Measurements from ENCODE around the gene CD200. TPM values are rescaled to one million over a fixed set of nuclear protein-coding genes. Genes with fewer than 3 reads are reported as not detected.

CD200 gene
- total RNA-seq, 4 donors from 2014 or later = 0.27 to 0.76 (median 0.36) TPM

DNA sequence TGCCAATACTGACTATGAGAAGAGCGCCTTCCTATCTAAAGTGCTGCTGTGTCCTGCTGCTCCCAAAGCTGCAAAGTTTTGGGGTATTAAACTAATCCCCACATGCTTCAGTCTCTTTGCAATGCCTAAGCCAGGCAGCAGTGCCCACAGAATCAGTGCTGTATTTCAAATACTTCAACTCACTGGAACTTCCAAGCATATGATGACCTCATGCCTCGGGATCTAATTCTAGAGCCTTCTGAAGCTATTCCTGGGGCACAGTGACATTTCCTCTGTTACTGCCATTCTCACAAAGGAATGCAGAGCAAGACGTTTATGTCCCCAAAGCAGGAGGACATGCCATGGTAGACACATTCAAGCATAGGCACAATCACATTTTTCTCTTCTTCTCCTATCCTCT lies 78.5 kb downstream of the CD200 start:
- H3K27me3 ChIP-seq = no peaks in the 10 kb centered on the region
- H3K36me3 ChIP-seq = no peaks in the 10 kb centered on the region
- H3K9me3 ChIP-seq = no peaks in the 10 kb centered on the region
- intact Hi-C loops (cut with DNase I; ENCODE audit: low total_unique reads) = no loop called here
- in situ Hi-C loops (cut with MboI; ENCODE audit: low sequenced_read_pairs in 4 of 4) = no loop called here
- no peak overlapping the region for H3K4me3 ChIP-seq
- no peak overlapping the region for H3K27ac ChIP-seq
- ATAC-seq = no peak
- TF ChIP-seq, protein P1, sequence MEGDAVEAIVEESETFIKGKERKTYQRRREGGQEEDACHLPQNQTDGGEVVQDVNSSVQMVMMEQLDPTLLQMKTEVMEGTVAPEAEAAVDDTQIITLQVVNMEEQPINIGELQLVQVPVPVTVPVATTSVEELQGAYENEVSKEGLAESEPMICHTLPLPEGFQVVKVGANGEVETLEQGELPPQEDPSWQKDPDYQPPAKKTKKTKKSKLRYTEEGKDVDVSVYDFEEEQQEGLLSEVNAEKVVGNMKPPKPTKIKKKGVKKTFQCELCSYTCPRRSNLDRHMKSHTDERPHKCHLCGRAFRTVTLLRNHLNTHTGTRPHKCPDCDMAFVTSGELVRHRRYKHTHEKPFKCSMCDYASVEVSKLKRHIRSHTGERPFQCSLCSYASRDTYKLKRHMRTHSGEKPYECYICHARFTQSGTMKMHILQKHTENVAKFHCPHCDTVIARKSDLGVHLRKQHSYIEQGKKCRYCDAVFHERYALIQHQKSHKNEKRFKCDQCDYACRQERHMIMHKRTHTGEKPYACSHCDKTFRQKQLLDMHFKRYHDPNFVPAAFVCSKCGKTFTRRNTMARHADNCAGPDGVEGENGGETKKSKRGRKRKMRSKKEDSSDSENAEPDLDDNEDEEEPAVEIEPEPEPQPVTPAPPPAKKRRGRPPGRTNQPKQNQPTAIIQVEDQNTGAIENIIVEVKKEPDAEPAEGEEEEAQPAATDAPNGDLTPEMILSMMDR (IDR thresholded peaks at IDR 0.05 in 4 of 5, conservative IDR thresholded peaks at IDR 0.05 in 1 of 5) = no peak
- no peak for TF ChIP-seq POLR2A (IDR thresholded peaks at IDR 0.05)
- no peaks in the 10 kb centered on the region for H3K4me1 ChIP-seq
- no peak for DNase-seq

Other genes with a start within 250 kb of the CD200 start
- 1 to 10 TPM in 1 of 4 donors, under 1 TPM in 3; 0.39 to 1.1 (median 0.82) TPM for gene C3orf52, start 246.8 kb upstream of the CD200 start, total RNA-seq
- gene GCSAM, start 199.9 kb upstream of the CD200 start, total RNA-seq = not detected
- gene SLC9C1, start 38.9 kb upstream of the CD200 start, total RNA-seq = not detected
- gene BTLA, start 166.3 kb downstream of the CD200 start, total RNA-seq = not detected
- 10 to 100 TPM; 34.2 to 61.9 (median 50.7) TPM for gene ATG3, start 228.8 kb downstream of the CD200 start, total RNA-seq
- gene SLC35A5, start 228.9 kb downstream of the CD200 start, total RNA-seq = 10 to 100 TPM in 2 of 4 donors, 1 to 10 TPM in 2; 5.0 to 15.3 (median 9.5) TPM

Data from gastrocnemius medialis (tissue), 4 donors.